PC-3 (cell line): ENCODE results near the gene PABPC1L. TPM values are rescaled to one million over a fixed set of nuclear protein-coding genes. Genes with fewer than 3 reads are reported as not detected.
A peak's percentile ranks its signal among the peaks of the same experiment; 100 is the strongest.

Experiments used
- ATAC-seq: fragments of 200-7000 bp; cut with Tn5 transposase; 2 replicates; pipeline ENCODE4 v1.9.1; 2020; ENCODE audit warnings: mild to moderate bottlenecking, moderate library complexity
- BruUV-seq: library from RNA; stranded (reverse); fragments of 400-500 nt; replicated peaks from 2 replicates; lab custom pipeline; 2021; lab: Mats Ljungman, UMichigan
- CTCF ChIA-PET: fragments of 300-600 bp; sonication (Branson Sonifier 250); formaldehyde crosslinking; loops from one replicate; lab custom pipeline; 2022; ENCODE audit warnings: antibody characterized with exemption; lab: Charles Lee
- POLR2A ChIA-PET: fragments of 300-600 bp; sonication (Branson Sonifier 250); formaldehyde crosslinking; loops from one replicate; lab custom pipeline; 2022; ENCODE audit warnings: antibody characterized with exemption; ENCODE audit not compliant: unreplicated experiment; lab: Charles Lee
- DNase-seq: peaks from one replicate; pipeline ENCODE4 v3.0.0-alpha.2; 2015
- H2AFZ ChIP-seq: fragments of 300-600 bp; sonication (generic); 2 replicates; pipeline ENCODE4 v1.6.0; 2016; ENCODE audit warnings: antibody characterized with exemption, low read length
- H3F3A ChIP-seq: fragments of 300-600 bp; sonication (generic); one replicate; pipeline ENCODE4 v1.6.0; 2017; ENCODE audit warnings: antibody characterized with exemption, low read length, control low read depth, mild to moderate bottlenecking; ENCODE audit not compliant: unreplicated experiment
- H3K27ac ChIP-seq: fragments of 300-600 bp; sonication (generic); 2 replicates; pipeline ENCODE4 v1.5.1; 2016; ENCODE audit warnings: mild to moderate bottlenecking, low read length
- H3K27me3 ChIP-seq: fragments of 300-600 bp; sonication (generic); 2 replicates; pipeline ENCODE4 v1.6.1; 2016; ENCODE audit warnings: low read length, mixed read lengths
- H3K36me3 ChIP-seq: fragments of 300-600 bp; sonication (generic); 2 replicates; pipeline ENCODE4 v1.6.1; 2016; ENCODE audit warnings: low read depth, mixed run types, low read length, mixed read lengths
- H3K4me1 ChIP-seq: fragments of 300-600 bp; sonication (generic); 2 replicates; pipeline ENCODE4 v1.5.1; 2016; ENCODE audit warnings: low read length; ENCODE audit not compliant: insufficient read depth
- H3K4me2 ChIP-seq: fragments of 300-600 bp; sonication (generic); 2 replicates; pipeline ENCODE4 v1.6.0; 2016; ENCODE audit warnings: low read length
- H3K4me3 ChIP-seq: fragments of 300-600 bp; sonication (generic); 2 replicates; pipeline ENCODE4 v1.5.1; 2016; ENCODE audit warnings: mild to moderate bottlenecking, low read length, mixed read lengths
- H3K79me2 ChIP-seq: fragments of 300-600 bp; sonication (generic); 2 replicates; pipeline ENCODE4 v1.6.1; 2017; ENCODE audit warnings: low read length, mixed read lengths
- H3K9ac ChIP-seq: fragments of 300-600 bp; sonication (generic); 2 replicates; pipeline ENCODE4 v1.6.0; 2016; ENCODE audit warnings: mild to moderate bottlenecking, low read length
- H3K9me2 ChIP-seq: fragments of 300-600 bp; sonication (generic); replicated peaks from 2 replicates; pipeline ENCODE4 v1.6.1; 2016; ENCODE audit warnings: mixed run types, low read length, mixed read lengths
- H3K9me3 ChIP-seq: fragments of 300-600 bp; sonication (generic); 2 replicates; pipeline ENCODE4 v1.6.1; 2016; ENCODE audit warnings: low read length, mixed read lengths
- H4K20me1 ChIP-seq: fragments of 300-600 bp; sonication (generic); 2 replicates; pipeline ENCODE4 v1.6.1; 2016; ENCODE audit warnings: low read length, mixed read lengths
- EZH2 ChIP-seq: fragments of 300-600 bp; sonication (generic); IDR thresholded peaks from one replicate; pipeline ENCODE4 v1.6.1; 2017; ENCODE audit warnings: antibody characterized with exemption, mild to moderate bottlenecking, low read length; ENCODE audit not compliant: unreplicated experiment
- EZH2phosphoT487 ChIP-seq: fragments of 300-600 bp; sonication (generic); IDR thresholded peaks from 2 replicates; pipeline ENCODE4 v1.6.1; 2018; ENCODE audit warnings: mild to moderate bottlenecking, antibody characterized with exemption, low read length, borderline replicate concordance
- intact Hi-C: fragments of 100-400 bp; cut with micrococcal nuclease; formaldehyde crosslinking; loops from 2 replicates; pipeline ENCODE4 v1.9.0; 2023
- total RNA-seq: library from RNA; depleted of rRNA; stranded (reverse); fragments of >200 nt; gene quantifications from 2 replicates; pipeline ENCODE4 v1.2.3, GENCODE V29; 2014
- TF ChIP-seq, protein P1 (sequence below): fragments of 300-600 bp; sonication (generic); conservative IDR thresholded peaks from 2 replicates; pipeline ENCODE4 v1.5.1; 2017; ENCODE audit warnings: antibody characterized with exemption, low read depth, mild to moderate bottlenecking, low read length

PABPC1L gene
- total RNA-seq, 1 experiment from 2014 or later = 32.0 TPM

GRCh38 chr20:44959082-44959637 lies 49.3 kb downstream of the PABPC1L start:
- Histone ChIP-seq H3K9me2 (no peaks in the 10 kb centered on the region), H3K4me3 (peak overlapping the region; percentile 79), H2AFZ (no peak overlapping the region), H3K4me2 (peak overlapping the region; percentile 93), H3K9me3 (no peaks in the 10 kb centered on the region), H3K4me1 (peaks cover 47% of the 10 kb centered on the region), H3K27me3 (no peaks in the 10 kb centered on the region), H3K9ac (peak overlapping the region; percentile 91), H3K27ac (peak overlapping the region; percentile 89), H3F3A (no peaks in the 10 kb centered on the region), H4K20me1 (peaks cover 49% of the 10 kb centered on the region), H3K36me3 (peaks cover 37% of the 10 kb centered on the region), H3K79me2 (peaks cover 60% of the 10 kb centered on the region)
- CTCF ChIA-PET = interaction anchor here (0.5 to 2.0 kb wide), 3 partner anchors 11 to 92 kb away, joined by 3 to 4 read pairs (median 3); no protein-coding TSS in a partner anchor
- POLR2A ChIA-PET = interaction anchor here (0.6 to 0.7 kb wide), 2 partner anchors 47 to 315 kb away, joined by 3 to 8 read pairs; no protein-coding TSS in a partner anchor
- ATAC-seq (peak; percentile 14), DNase-seq (peak; percentile 69)
- BruUV-seq = no TSS peak
- TF ChIP-seq EZH2 (no peak), EZH2phosphoT487 (no peak)
- TF ChIP-seq, protein P1, sequence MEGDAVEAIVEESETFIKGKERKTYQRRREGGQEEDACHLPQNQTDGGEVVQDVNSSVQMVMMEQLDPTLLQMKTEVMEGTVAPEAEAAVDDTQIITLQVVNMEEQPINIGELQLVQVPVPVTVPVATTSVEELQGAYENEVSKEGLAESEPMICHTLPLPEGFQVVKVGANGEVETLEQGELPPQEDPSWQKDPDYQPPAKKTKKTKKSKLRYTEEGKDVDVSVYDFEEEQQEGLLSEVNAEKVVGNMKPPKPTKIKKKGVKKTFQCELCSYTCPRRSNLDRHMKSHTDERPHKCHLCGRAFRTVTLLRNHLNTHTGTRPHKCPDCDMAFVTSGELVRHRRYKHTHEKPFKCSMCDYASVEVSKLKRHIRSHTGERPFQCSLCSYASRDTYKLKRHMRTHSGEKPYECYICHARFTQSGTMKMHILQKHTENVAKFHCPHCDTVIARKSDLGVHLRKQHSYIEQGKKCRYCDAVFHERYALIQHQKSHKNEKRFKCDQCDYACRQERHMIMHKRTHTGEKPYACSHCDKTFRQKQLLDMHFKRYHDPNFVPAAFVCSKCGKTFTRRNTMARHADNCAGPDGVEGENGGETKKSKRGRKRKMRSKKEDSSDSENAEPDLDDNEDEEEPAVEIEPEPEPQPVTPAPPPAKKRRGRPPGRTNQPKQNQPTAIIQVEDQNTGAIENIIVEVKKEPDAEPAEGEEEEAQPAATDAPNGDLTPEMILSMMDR = no peak
- intact Hi-C loops = loop anchor here (2.0 kb wide), 1 partner anchor 48 kb away; the partner anchor contains the start of gene PABPC1L

- peak overlapping the region; percentile 91 for H3K9ac ChIP-seq
- peaks cover 32% of the 10 kb centered on the region for H3K36me3 ChIP-seq
- H3K9me2 ChIP-seq = no peaks in the 10 kb centered on the region
- ChIA-PET POLR2A (interaction anchor here (0.6 to 0.9 kb wide), 3 partner anchors 48 to 314 kb away, joined by 3 to 8 read pairs (median 4); no protein-coding TSS in a partner anchor), CTCF (interaction anchor here (0.7 to 2.0 kb wide), 2 partner anchors 11 to 51 kb away, joined by 3 to 4 read pairs; no protein-coding TSS in a partner anchor)
- H3F3A ChIP-seq = no peaks in the 10 kb centered on the region
- H4K20me1 ChIP-seq = peaks cover 44% of the 10 kb centered on the region
- peak overlapping the region; percentile 79 for H3K4me3 ChIP-seq
- H3K4me2 ChIP-seq = peak overlapping the region; percentile 93
- peak overlapping the region; percentile 89 for H3K27ac ChIP-seq
- peaks cover 55% of the 10 kb centered on the region for H3K79me2 ChIP-seq
- peak overlapping the region; percentile 60; the same call in 1 of the 2 replicates for H2AFZ ChIP-seq
- TF ChIP-seq EZH2phosphoT487 (no peak), EZH2 (no peak)
- TF ChIP-seq, protein P1 = no peak
- H3K27me3 ChIP-seq = no peaks in the 10 kb centered on the region
- peak; percentile 69 for ATAC-seq
- BruUV-seq = TSS peak; percentile 57
- DNase-seq = peak; percentile 94
- intact Hi-C loops = loop anchor here (2.0 kb wide), 1 partner anchor 49 kb away; the partner anchor contains the start of gene PABPC1L
- H3K9me3 ChIP-seq = no peaks in the 10 kb centered on the region
- peaks cover 47% of the 10 kb centered on the region for H3K4me1 ChIP-seq
Measured at GRCh38 chr20:44959638-44960102, 49.8 kb downstream of the PABPC1L start.
